Measurements from ENCODE around the gene PCGF5.
"Not testable (repeated sequence)": the region's sequence is repeated elsewhere in the genome, so short reads cannot be mapped to it uniquely, and the experiment has no call there.

DNA sequence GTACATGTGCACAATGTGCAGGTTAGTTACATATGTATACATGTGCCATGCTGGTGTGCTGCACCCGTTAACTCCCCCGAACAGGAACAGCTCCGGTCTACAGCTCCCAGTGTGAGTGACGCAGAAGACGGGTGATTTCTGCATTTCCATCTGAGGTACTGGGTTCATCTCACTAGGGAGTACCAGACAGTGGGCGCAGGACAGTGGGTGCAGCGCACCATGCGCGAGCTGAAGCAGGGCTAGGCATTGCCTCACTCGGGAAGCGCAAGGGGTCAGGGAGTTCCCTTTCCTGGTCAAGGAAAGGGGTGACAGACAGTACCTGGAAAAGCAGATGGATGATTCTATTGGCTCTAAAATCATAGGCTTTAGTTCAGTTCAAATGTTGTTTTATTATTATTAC lies 32.5 kb upstream of the PCGF5 start:
- TF ChIP-seq, protein P1, sequence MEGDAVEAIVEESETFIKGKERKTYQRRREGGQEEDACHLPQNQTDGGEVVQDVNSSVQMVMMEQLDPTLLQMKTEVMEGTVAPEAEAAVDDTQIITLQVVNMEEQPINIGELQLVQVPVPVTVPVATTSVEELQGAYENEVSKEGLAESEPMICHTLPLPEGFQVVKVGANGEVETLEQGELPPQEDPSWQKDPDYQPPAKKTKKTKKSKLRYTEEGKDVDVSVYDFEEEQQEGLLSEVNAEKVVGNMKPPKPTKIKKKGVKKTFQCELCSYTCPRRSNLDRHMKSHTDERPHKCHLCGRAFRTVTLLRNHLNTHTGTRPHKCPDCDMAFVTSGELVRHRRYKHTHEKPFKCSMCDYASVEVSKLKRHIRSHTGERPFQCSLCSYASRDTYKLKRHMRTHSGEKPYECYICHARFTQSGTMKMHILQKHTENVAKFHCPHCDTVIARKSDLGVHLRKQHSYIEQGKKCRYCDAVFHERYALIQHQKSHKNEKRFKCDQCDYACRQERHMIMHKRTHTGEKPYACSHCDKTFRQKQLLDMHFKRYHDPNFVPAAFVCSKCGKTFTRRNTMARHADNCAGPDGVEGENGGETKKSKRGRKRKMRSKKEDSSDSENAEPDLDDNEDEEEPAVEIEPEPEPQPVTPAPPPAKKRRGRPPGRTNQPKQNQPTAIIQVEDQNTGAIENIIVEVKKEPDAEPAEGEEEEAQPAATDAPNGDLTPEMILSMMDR (IDR thresholded peaks at IDR 0.05): not testable (repeated sequence)
- TF ChIP-seq POLR2A (IDR thresholded peaks at IDR 0.05): not testable (repeated sequence)
